Inferior parietal cortex (tissue), 1 donor: ENCODE results near the gene THOC1.

Experiments used
- DNase-seq: peaks from one replicate; pipeline ENCODE4 v3.0.0-alpha.2; 2016; ENCODE audit errors: extremely low spot score

Gene THOC1

DNA sequence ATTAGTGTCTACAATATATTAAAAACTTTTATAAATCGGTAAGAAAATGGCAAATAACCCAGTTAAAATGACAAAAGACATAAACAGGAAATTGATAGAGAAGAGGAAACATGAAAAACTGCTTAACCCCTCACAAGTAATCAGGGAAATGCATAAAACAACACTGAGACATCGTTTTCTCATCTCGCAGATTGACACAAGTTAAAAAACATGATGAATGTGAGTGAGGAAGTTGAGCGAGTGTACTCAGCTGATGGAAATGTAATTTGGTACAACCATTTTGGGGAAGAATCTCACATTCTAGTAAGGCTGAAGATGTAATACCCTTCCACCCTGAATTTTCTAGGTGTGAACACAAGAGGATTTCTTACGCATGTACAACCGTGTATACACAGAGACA is 18.0 kb upstream of the THOC1 start:
- no peak for DNase-seq

DNA sequence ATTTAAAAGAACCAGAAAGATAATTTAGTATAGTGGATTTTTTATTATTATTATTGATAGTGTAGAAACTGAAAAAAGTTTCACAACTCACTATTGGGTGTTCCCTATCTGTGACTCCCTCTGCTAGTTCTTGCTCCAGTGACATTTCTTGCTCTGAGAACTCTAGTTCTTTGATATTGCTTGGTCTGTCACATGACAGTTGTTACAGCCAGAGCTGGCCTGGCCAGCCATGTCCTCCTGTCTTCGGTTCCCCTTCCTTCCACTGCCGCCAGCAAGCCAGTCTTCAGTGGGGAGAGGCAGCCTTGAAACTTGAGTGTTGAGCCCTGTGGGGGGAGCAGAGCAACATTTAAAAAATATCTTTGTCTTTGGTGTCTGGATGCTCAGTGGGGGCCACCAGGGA is 7.6 kb upstream of the THOC1 start:
- no peak for DNase-seq

DNA sequence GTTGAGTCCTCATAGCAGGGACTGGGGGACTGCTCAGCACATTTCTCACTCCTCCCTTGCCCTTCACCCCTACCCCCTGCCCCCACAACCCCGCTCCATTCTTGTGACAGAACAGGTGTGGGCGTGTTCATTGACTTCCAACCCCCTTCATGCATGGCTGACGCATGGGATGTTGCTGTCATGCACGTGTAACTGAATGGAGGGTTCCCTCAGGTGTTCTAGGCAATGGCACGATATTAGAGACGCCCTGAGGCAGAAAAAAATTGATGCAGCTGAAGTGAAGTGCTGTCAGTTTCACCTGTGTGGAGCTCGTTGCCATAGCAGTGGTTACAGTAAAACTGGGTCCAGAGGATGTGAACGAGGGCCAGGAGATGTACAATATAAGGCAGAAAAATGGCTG is 6.5 kb upstream of the THOC1 start:
- DNase-seq = no peak

DNA sequence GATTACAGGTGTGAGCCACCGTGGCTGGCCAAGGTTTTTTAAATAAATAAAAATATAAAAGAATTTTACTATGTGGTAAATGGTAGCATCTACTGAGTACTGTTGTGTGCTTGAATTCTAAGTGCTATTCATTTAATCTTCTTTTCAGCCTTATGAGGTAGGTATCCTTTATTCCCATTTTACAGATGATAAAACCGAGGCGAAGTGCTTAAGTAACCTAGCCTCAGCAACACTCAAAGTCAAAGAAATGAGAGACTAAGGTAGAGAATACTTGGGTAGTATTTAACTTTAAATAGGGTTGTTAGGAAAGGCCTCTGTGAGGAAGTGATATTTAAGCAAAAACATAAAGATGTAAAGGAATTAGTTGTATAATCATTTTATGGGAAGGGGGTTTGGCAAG is 5.7 kb upstream of the THOC1 start:
- DNase-seq = no peak

DNA sequence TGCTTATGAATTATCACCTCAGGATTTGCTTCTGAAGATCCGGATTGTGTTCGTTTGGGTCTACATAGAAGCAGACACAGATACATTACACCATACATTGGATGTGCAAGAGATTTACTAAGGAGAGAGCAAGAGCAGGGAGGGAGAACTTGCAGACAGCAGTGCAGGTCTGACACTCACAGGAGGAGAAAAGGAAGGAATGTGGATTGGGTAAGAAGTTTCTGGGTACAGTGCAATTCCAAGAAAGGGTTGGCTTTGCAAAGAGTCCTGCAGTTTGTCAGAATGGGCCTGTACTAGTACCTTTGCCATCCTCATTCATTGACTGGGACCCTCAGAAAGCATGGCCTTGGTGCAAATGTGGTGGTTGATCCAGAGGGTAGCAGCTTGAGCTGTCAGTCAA is 4.8 kb upstream of the THOC1 start:
- no peak for DNase-seq

DNA sequence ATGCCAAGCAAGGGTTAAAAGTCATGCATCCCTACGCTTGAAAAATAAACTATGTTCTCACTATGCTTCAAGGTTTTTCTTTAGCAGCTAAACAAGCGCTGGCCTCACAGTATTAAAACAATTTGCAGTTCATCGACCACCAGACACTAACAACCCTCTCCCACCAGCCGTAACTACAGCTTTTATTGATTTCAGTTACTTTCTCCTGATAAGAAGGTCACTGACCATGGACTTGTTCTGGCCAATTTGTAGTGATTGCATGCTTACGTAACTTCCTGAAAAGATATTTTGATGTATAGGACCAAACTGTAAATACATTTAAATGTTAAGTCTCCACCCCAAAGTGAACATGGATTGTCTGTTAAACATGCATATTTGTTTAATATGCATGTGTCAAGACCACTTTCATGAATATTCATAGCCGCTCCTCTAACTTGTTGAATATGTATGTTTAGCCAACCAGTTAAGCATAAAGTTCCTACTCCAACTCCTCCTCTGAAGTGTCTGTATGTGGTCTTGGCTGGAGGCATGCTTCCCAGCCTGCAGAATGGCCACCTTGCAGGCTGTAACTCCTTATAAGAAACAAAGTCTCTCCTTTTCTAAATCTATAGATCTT is 1.7 kb upstream of the THOC1 start:
- no peak for DNase-seq

DNA sequence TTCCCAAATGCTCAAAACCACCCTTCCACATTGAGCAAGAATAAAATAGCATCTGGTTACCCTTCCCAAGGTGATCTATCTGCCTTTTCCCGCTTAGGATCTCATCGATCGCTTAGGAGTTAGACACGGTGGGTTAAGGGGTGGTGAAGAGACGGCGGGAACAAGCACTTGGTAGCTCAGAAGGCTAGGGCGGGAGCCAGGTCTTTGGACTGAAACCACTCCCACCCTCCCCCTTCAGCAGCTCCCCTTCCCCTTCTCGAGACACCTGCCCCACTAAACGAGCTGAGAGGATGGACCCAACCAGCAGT is 513 bp downstream of the THOC1 start:
- no peak for DNase-seq

DNA sequence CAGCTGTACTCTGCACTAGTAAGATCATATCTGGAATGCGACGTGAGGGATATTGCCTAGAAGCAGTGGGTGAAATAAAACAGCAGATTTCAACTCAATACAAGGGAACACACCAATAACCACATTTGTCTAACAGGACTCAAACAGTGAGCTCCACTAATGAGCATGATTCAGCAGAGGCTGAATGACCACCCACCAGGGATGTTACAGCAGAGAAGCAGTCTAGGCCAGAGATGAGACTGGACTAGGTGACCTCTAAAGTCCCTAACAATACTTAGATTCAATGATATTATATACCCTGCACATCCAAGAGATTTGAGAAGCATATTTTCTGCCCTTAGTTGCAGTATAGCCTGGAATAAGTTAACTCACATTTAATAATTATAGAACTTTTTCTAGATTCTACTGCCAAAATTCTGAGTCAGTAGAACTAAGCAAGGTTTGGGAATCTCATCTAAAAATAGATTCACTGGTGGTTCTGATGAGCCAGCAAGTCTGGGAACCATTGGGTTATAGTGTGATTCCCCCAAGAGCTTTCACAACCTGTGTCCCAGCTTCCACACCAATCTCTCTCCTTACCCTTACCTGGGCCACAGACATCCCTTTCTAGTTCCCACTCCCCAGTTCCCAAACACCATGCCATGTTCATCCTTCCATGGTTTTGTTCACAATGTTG is 6.3 kb downstream of the THOC1 start:
- no peak for DNase-seq

DNA sequence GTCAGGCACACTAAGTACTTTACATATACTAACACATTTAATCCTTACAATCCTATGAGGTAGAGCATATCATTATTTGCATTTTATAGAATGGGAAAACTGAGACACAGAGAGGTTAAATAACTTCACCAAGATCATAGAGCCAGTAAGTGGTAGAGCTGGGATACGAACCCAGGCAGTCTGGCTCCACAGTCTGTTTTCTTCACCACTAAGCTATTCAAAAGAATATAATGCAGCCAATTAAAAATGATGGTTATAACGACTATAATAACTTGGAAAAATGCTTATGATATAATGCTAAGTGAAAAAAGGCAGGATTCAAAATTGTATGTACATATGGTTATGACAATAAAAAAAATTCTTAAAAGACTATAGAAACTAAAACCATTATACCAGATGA is 7.3 kb downstream of the THOC1 start:
- no peak for DNase-seq

DNA sequence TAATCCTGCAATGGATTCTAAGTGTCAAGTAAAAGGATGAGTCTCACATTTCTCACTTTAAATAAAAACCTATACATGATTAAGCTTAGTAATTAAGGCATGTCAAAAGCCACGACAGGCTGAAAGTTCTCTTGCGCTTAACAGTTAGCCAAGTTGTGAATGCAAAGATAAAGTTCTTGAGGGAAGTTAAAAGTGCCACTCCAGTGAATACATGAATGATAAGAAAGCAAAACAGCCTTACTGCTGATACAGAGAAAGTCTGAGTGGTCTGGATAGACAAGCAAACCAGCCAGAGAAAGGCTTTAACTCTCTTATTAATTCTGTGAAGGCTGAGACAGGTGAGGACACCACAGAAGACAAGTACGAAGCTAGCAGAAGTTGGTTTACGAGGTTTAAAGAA is 12.7 kb downstream of the THOC1 start:
- no peak for DNase-seq

DNA sequence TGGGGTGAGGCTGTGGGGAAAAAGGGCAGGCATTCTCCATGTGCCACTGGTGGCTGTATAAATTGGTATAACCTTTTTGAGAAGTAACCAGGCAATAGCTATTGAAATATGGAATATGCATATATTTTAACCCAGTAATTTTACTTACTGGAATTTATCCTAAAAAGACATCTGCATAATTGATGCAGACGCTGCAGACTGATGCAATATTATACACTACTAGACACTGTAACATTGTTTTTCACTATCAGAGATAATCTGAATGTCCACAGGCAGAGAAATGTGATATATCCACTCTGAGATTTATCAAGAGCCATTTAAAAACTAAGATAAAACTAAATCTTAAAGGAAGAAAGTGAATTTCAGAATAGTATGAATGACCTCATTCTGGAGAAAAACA is 14.7 kb downstream of the THOC1 start:
- no peak for DNase-seq

DNA sequence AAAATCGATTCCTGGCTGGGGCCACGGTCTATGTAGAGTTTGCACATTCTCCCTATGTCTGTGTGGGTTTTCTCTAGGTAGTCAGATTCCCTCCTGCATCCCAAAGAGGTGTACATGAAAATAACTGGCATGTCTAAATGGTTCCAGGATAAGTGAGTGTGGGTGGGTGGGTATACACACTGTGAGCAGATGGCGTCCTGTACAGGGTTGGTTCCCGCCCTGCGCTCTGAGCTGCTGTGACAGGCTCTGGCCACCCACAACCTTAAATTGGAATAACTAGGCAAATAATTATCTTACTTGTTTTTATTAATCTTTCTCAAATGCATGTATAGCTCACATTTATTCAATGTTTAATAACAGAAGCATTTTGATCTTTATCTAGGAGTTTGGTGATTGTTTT is 16.3 kb downstream of the THOC1 start:
- DNase-seq = no peak

DNA sequence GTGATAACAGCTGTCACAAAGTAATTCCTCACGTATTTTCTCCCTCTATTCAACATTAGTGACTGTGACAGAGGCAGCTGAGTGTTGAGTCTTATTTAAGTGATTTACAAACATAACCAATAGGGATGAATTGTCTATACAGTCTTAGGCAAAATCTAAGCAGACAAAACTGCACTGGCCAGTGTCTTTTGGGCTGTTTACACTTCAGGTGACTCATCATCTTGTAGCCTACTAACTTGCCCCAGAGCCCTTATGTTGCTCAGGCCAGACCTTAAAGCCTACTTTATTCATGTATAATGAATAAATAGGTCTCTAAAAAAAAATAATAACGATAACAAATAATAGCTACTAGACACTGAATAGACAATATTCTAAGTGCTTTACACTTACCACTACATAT is 17.2 kb downstream of the THOC1 start:
- no peak for DNase-seq

DNA sequence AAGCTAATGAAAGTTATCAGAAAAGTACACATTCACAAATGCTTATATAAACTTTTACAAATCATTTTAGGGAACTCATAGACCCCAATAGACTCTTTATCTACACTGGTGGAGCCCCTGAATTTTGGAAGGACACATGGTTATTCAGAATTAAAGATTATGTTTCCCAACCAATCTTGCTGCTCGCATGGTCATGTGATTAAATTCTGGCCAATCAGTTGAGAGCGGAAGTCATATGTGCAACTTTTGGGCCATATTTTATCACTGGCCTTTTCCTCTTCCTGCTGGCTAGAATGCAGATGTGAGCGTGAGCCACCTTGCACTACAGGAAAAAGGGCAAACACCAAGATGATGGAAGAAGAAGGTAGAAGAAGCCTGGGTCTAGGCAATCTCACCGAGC is 19.8 kb downstream of the THOC1 start:
- no peak for DNase-seq

DNA sequence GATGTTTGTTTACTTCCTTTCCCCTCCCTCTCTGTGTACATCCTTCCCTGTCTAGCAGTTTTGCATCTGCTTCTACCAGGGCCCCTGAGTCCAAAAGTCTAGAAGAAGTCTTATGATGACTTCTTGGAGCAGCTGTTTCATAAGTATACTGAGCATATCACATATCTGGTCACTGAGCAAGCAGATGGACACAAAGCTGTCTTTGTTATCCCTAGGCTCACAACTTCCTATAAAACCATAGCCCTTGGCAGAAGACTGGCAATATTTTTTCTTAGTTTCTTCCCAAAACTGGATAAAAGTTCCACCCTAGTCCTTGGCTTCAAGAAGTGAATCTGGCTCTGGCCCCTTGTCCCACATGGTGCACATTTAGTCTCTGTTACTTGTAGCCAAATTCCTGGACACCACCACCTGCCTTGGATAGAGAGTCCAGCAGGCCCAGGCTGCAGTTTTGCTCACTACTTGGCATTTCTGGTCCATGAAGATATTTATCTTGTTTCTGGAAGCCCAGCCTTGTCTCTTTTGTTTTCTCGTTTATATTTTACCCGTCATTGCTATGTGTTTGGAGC is 22.5 kb downstream of the THOC1 start:
- DNase-seq = no peak

DNA sequence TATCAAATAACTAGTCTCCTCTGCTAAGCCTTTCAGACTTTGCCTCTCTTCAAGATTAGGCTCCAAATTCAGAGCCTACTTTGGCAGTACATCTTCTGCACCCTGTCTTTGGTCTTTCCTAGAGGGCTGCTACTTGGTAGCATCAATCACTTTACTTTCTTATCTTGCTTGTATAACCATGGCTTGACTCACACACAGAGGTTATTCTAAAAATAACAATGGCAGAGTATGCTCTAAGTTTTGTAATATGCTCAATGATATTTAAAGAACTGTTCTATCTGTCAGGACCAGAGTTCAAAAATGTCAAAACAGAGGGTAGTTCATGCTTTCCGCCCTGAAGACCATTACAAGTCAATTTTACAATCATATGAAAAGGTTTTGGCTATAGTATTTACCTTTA is 27.7 kb downstream of the THOC1 start:
- no peak for DNase-seq

DNA sequence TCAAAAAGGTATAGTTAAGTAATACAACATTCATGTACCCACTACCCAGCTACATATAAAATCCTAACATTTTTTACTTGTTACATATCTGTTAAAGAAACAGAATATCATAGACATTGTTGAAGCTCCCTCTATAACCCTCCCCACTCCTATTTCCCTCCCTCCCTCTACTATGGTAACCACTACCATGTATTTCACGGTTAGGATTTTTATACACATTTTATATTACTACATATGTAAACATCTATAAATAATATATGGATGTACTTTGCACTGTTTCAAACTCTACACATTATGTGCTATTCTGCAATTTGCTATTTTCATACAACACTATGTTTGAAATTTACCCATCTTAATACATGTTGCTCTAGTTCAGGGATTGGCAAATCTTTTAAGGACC is 36.3 kb downstream of the THOC1 start:
- DNase-seq = no peak

DNA sequence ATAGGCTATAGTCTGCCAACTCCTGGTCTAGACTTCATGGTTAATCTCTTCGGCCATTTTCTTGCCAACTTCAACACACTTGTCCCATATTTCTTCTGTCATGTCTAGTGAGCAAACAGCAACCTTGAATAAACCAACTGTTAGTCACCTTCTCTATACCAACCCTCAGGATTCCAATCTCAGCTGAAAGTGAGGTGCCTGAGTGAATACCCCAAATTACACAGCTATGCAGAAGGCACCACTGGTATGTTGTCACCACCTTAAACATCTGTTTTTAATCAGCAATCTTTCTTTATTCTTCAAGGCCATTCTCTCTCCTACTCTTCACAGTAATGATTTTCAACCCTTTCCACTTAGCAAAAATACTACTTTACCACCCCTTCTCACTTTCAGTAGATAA is 39.3 kb downstream of the THOC1 start:
- DNase-seq = no peak

DNA sequence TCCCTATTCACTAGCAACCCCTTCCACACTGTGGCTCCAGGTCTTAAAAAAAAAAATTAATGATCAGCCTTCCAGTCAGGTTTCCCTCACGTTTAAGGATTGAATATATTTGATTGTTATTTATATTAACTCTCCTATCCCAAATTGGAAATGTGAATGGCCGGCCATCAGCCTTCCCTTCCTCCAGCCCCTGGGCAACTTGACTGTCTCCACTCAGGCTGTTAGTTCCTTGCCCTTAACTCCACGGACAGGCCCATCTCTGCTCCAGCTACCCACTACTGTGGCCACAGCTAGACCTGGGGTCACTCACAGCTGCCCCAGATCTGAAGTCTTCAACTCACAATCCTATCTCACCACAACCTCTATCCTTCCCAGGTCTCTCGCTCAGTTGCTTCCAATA is 39.9 kb downstream of the THOC1 start:
- no peak for DNase-seq

DNA sequence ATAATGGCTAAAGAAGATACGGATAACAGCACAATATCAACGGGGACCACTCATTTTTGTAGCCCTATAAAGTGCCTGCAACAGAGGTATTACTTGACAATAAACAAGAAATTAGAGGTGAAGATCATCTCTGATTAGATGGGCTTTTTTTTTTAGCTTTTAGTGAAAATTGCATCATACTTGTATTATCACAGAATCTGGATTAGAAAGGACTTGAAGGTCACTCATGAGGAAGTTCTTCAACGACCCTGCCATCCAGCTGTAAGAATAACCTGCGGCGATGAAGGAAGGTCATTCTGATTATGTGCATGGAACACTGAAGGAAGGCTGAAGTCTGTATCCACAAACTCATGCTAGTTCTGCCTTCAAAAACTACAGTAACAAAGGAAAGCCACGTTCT is 40.5 kb downstream of the THOC1 start:
- no peak for DNase-seq

DNA sequence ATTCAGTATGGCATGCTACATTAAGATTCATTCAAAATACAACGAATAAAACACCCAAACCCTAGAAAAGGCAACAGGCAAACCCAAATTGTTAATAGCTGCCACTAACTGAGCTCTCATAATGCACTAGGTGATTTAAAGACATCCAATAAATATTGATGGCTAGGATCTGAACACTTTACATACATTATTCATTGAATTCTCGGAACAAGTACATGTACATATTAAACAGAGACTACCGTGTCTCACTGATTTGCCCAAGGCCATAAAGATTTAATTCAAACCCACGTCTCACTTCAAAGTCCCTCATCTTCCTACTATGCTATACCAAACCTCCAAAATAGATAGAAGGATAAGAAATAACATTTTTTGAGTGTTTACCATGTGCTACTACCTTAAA is 42.1 kb downstream of the THOC1 start:
- no peak for DNase-seq

DNA sequence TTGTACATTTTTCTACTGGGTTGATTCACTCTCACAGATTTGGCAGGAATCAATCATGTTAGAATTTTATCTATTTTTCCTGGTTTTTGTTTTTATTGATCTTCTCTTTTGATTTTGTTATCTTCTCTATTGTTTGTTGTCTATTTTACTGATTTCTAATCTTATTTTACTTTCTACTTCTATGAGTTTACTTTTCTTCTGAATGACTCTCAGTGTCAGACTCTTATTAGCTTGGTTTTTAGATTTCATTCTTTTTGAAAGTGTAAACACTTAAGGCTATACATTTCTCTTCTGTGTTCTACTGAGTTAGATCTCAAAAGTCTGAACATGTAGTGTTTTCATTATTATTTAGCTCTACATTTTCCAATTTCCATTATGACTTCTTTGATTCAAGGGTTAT is 47.1 kb downstream of the THOC1 start:
- DNase-seq = no peak

DNA sequence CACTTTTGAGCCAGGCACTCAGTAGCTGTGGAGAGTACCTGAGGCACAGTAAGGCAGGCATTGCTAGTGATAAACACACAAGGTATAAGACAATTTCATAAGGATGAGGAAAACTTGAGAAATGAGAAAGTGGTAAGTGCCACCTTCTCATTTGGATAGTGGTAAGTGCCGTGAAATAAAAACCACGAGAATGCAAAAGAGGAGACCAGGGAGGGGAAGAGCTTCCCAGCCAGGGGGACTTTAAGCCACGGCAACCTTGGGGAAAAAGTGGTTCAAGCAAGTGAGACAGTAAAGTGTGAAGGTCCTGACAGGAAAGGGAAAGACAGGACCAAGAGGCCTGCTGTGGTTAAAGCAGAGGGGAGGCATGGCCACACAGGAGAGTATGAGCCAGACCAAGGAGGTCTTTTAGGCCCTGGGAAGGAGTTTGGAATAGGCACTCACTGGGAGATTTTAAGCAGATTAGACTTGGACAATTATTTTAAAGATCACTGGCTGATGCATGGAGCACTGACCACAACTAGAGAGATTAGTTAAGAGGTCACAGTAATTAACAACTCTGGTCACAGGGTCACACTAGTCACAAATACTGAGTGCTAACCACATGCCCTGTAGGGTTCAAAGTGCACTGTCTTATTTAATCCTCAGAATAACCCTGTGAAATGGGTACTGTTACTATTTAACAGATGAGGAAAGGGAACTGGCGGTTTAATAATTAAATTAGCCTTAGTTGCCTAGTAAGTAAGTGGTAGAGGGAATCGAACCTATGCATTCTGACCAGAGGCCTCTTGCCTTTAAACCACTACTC is 50.1 kb downstream of the THOC1 start:
- DNase-seq = no peak
